GM12873 (cell line): Measurements from ENCODE around the gene GPD1.

Source experiments
- CTCF ChIP-seq: IDR thresholded peaks from 2 replicates; pipeline ENCODE4 v1.5.1; 2012; ENCODE audit warnings: low read depth, mild to moderate bottlenecking, moderate library complexity, low read length, control low read depth; ENCODE audit not compliant: insufficient read depth; ENCODE audit errors: missing control alignments

Gene GPD1

GRCh38 chr12:50110127-50110761 is 6.4 kb downstream of the GPD1 start:
- no peak for TF ChIP-seq CTCF

- peak; percentile 14 for TF ChIP-seq CTCF
Observed at GRCh38 chr12:50110762-50111351, 7.0 kb downstream of the GPD1 start.

GRCh38 chr12:50111395-50111692 is 7.5 kb downstream of the GPD1 start:
- TF ChIP-seq CTCF = no peak

- peak; percentile 93 for TF ChIP-seq CTCF
Observed at GRCh38 chr12:50111693-50112455, 8.1 kb downstream of the GPD1 start, which contains the start of gene COX14. COX14 (plus strand) TSS chr12:50112236; CDS start chr12:50120044, 7,808 bp downstream.

GRCh38 chr12:50112456-50113218 is 8.8 kb downstream of the GPD1 start:
- TF ChIP-seq CTCF = no peak

GRCh38 chr12:50117057-50117622 is 13.3 kb downstream of the GPD1 start:
- TF ChIP-seq CTCF = no peak
